A549 (cell line): ENCODE measurements around the gene MCU.

Experiments
- RAD21 ChIP-seq, 2 experiments: fragments of >200 bp in 1 of 2; sonication (Bioruptor Twin) in 1 of 2; formaldehyde crosslinking in 1 of 2; IDR thresholded peaks in 1 of 2; conservative IDR thresholded peaks in 1 of 2; 2 replicates in 1 of 2; 3 replicates in 1 of 2; pipeline ENCODE4 v1.6.1; 2012 to 2018; ENCODE audit warnings: inconsistent platforms in 1 of 2
- TF ChIP-seq, protein P1 (sequence below): fragments of >200 bp; sonication (Bioruptor Twin); formaldehyde crosslinking; IDR thresholded peaks from 3 replicates; pipeline ENCODE4 v1.5.1; 2016

DNA sequence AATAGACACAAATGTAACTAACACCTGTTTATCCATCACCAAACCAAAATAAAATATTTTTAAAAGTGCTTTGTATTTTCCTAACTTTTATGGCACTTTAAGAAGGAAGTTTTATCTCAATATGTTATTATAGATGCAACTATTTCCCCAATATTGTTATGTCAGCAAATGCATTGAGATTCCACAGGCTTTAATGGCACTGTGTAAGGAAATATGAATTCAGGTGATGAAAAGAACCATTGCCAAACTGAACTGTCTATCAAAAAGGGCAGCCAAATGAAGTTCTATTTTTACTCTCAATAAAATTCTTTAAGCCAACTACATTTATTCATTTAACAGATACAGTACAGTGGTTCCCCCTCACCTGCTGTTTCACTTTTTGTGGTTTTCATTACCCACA is 134.4 kb downstream of the MCU start:
- TF ChIP-seq RAD21 (conservative IDR thresholded peaks at IDR 0.05 in 1 of 2, IDR thresholded peaks at IDR 0.05 in 1 of 2): no peak
- TF ChIP-seq, protein P1, sequence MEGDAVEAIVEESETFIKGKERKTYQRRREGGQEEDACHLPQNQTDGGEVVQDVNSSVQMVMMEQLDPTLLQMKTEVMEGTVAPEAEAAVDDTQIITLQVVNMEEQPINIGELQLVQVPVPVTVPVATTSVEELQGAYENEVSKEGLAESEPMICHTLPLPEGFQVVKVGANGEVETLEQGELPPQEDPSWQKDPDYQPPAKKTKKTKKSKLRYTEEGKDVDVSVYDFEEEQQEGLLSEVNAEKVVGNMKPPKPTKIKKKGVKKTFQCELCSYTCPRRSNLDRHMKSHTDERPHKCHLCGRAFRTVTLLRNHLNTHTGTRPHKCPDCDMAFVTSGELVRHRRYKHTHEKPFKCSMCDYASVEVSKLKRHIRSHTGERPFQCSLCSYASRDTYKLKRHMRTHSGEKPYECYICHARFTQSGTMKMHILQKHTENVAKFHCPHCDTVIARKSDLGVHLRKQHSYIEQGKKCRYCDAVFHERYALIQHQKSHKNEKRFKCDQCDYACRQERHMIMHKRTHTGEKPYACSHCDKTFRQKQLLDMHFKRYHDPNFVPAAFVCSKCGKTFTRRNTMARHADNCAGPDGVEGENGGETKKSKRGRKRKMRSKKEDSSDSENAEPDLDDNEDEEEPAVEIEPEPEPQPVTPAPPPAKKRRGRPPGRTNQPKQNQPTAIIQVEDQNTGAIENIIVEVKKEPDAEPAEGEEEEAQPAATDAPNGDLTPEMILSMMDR: no peak
